ENCODE measurements around the gene GALNT14. TPM values are rescaled to one million over a fixed set of nuclear protein-coding genes. Genes with fewer than 3 reads are reported as not detected.

The GALNT14 gene
- total and polyA plus RNA-seq, 8 donors, result 0.93 to 15.6 (median 1.4) TPM; not detected in 3

DNA sequence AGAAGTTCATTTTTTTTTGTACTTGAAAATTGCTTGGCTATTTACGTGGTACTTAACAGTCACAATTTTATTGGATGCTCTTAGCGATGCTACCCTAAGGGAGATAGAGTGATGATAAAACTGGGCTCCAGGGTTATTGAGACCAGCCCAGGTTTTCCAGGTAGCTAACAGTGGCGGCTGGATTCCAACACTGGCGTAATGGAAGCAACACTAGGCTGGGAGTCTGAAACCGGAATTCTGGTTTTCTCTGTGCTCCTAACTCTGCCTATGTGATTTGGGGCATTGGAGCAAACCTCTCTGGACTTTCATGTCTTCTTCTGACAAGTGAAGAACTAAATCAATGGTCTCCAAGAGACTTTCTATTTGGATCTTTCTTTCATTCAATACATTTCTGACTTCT lies 9.4 kb upstream of the GALNT14 start:
- no peak for DNase-seq
- no peaks in the 10 kb centered on the region for H3K4me1 ChIP-seq
- H3K27me3 ChIP-seq, result peaks cover 0 to 20% (median 0%) of the 10 kb centered on the region in 3 donors
- TF ChIP-seq POLR2AphosphoS5 (IDR thresholded peaks at IDR 0.05), result no peak
- TF ChIP-seq, protein P1, sequence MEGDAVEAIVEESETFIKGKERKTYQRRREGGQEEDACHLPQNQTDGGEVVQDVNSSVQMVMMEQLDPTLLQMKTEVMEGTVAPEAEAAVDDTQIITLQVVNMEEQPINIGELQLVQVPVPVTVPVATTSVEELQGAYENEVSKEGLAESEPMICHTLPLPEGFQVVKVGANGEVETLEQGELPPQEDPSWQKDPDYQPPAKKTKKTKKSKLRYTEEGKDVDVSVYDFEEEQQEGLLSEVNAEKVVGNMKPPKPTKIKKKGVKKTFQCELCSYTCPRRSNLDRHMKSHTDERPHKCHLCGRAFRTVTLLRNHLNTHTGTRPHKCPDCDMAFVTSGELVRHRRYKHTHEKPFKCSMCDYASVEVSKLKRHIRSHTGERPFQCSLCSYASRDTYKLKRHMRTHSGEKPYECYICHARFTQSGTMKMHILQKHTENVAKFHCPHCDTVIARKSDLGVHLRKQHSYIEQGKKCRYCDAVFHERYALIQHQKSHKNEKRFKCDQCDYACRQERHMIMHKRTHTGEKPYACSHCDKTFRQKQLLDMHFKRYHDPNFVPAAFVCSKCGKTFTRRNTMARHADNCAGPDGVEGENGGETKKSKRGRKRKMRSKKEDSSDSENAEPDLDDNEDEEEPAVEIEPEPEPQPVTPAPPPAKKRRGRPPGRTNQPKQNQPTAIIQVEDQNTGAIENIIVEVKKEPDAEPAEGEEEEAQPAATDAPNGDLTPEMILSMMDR (IDR thresholded peaks at IDR 0.05), result no peak
- TF ChIP-seq EP300 (IDR thresholded peaks at IDR 0.05), result no peak
- no peak for TF ChIP-seq POLR2A (IDR thresholded peaks at IDR 0.05)
- no peaks in the 10 kb centered on the region for H3K36me3 ChIP-seq
- intact Hi-C loops (cut with DNase I; ENCODE audit: low total_unique reads), result no loop called here
- no peak overlapping the region for H3K27ac ChIP-seq
- no peaks in the 10 kb centered on the region for H3K9me3 ChIP-seq
- H3K4me3 ChIP-seq, result no peak overlapping the region
- 76 to 85% (median 82%) methylated on average over 5 of the region's 5 CpGs for WGBS, 5 donors

DNA sequence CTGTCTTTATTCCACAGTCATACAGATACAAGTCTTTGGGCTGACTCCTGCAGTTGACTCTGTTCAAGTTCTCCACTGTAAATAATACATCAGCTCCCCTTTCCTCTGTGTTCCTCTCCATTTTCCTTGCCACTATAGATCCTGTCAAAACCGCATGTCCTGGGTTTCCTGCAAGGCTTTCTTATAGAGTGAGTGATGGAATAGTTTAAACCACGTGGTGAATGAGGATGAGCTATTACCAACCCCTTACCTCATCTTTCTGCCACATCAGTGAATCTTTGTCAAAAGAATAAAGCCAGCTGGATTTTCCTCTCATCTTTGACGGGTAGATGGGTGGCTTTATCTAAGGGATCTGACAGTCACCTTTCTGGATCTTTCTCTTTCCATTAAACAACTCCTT lies 3.9 kb upstream of the GALNT14 start:
- intact Hi-C loops (cut with DNase I; ENCODE audit: low total_unique reads), result no loop called here

DNA sequence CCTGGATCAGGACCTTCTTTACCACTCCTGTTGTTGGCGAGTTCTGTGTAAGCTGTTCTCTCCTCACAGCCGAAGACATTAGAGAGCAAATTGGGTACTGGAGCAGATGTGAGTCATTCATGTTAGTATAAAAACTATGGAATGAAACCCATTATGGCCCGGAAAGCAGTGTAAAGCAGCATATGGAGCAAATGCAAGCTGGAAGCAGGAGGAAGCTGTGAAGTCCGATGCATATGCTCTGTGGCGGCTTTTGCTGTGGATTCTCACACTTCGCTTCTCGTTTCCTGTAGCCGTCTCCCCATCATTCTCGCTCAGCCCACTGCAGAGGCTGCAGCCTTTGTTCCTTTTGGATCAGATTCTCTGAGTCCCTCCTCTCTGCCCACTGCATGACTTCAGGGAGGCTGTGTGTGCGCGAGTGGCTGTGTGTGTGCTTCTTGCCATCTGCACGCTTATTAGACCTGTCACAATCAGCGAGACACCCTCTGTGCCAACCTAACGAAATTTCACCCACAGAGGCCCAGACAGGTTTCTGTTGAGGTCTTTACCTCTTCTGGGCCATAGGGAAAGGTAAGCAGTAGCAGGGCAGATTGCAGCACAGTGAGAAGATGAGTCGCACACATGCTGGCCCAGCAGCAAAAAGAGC lies 3.3 kb upstream of the GALNT14 start:
- peaks cover 14 to 24% (median 20%) of the 10 kb centered on the region in 4 donors for H3K4me1 ChIP-seq
- H3K27me3 ChIP-seq, result peaks cover 0 to 33% (median 23%) of the 10 kb centered on the region in 3 donors
- H3K9me3 ChIP-seq, result no peaks in the 10 kb centered on the region
- no peak for DNase-seq
- H3K4me3 ChIP-seq, result no peak overlapping the region
- no peaks in the 10 kb centered on the region for H3K36me3 ChIP-seq
- TF ChIP-seq POLR2AphosphoS5 (IDR thresholded peaks at IDR 0.05) (no peak), EP300 (IDR thresholded peaks at IDR 0.05) (no peak), POLR2A (IDR thresholded peaks at IDR 0.05) (no peak)
- TF ChIP-seq, protein P1 (IDR thresholded peaks at IDR 0.05), result no peak
- no peak overlapping the region for H3K27ac ChIP-seq
- 82 to 87% (median 85%) methylated on average over 15 of the region's 15 CpGs for WGBS, 5 donors
- intact Hi-C loops (cut with DNase I; ENCODE audit: low total_unique reads), result no loop called here

More for the DNA sequence above, 3.9 kb upstream of the GALNT14 start:
- TF ChIP-seq, protein P1 (IDR thresholded peaks at IDR 0.05), result no peak
- no peak for TF ChIP-seq POLR2AphosphoS5 (IDR thresholded peaks at IDR 0.05)
- Histone ChIP-seq H3K36me3 (no peaks in the 10 kb centered on the region), H3K27ac (no peak overlapping the region), H3K4me3 (no peak overlapping the region), H3K27me3 (peaks cover 0 to 27% (median 17%) of the 10 kb centered on the region in 3 donors), H3K9me3 (no peaks in the 10 kb centered on the region), H3K4me1 (peaks cover 12 to 19% (median 18%) of the 10 kb centered on the region in 4 donors)
- WGBS, 5 donors, result 58 to 67% (median 60%) methylated on average over 3 of the region's 3 CpGs
- no peak for DNase-seq

- WGBS, 5 donors, result 91 to 99% (median 93%) methylated on average over 6 to 8 of the region's 8 CpGs
- no peak overlapping the region for H3K27ac ChIP-seq
- H3K4me3 ChIP-seq, result no peak overlapping the region
- intact Hi-C loops (cut with DNase I; ENCODE audit: low total_unique reads), result no loop called here
- peaks cover 4 to 47% (median 33%) of the 10 kb centered on the region in 3 donors for H3K27me3 ChIP-seq
- no peaks in the 10 kb centered on the region for H3K36me3 ChIP-seq
- DNase-seq, result no peak
- TF ChIP-seq EP300 (IDR thresholded peaks at IDR 0.05), result no peak
- no peak for TF ChIP-seq POLR2A (IDR thresholded peaks at IDR 0.05)
- TF ChIP-seq, protein P1 (IDR thresholded peaks at IDR 0.05), result no peak
- no peak for TF ChIP-seq POLR2AphosphoS5 (IDR thresholded peaks at IDR 0.05)
- no peaks in the 10 kb centered on the region for H3K9me3 ChIP-seq
- H3K4me1 ChIP-seq, result peaks cover 14 to 25% (median 20%) of the 10 kb centered on the region in 4 donors
These were observed 1.9 kb upstream of the GALNT14 start for GRCh38 chr2:31140151-31140550.
